Measurements from ENCODE around the gene SYNJ2. TPM values are rescaled to one million over a fixed set of nuclear protein-coding genes. Genes with fewer than 3 reads are reported as not detected.

Gene SYNJ2
- total RNA-seq, 1 experiment from 2014 or later: 70.0 TPM

DNA sequence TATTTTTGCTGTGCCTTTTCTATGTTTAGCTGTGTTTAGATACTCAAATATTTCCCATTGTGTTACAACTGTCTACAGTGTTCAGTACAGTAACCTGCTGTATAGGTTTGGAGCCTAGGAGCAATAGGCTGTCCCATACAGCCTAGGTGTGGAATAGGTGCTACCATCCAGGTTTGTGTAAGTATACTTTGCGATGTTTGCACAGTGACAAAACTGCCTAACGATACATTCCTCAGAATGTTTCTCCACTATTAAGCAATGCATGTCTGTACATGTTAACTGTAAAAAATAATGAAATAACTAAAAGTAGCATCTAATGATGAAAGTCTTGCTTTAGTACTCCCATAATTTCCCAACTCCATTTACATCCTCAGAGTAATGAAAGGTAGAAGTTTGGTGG lies 140.4 kb downstream of the SYNJ2 start:
- H3K27ac ChIP-seq (ENCODE audit: low read length): no peak overlapping the region
- H3K27me3 ChIP-seq (ENCODE audit: control insufficient read depth, insufficient read depth, low read length): no peaks in the 10 kb centered on the region
- no peak for ATAC-seq
- no peaks in the 10 kb centered on the region for H3K36me3 ChIP-seq (ENCODE audit: control insufficient read depth, insufficient read depth, low read length)
- no peak overlapping the region for H3K4me3 ChIP-seq (ENCODE audit: low read depth in 2 of 2, low read length in 2 of 2)
- H3K9me3 ChIP-seq (ENCODE audit: control insufficient read depth, insufficient read depth, low read depth, low read length): no peaks in the 10 kb centered on the region
- no peaks in the 10 kb centered on the region for H3K4me1 ChIP-seq (ENCODE audit: control insufficient read depth, insufficient read depth, low read length)
- DNase-seq (ENCODE audit: low read depth, low spot score): no peak
- no TSS peak for BruUV-seq (replicated peaks)
- ChIA-PET CTCF (interaction anchor here (1.6 kb wide), 1 partner anchor 10 kb away, joined by 6 read pairs; no protein-coding TSS in a partner anchor), POLR2A (no interaction called here)
- TF ChIP-seq POLR2AphosphoS5 (IDR thresholded peaks at IDR 0.05; ENCODE audit: low read depth, low read length) (no peak), TCF7L2 (IDR thresholded peaks at IDR 0.05; ENCODE audit: low read depth, low read length) (no peak), SIN3A (IDR thresholded peaks at IDR 0.05; ENCODE audit: borderline replicate concordance, insufficient read depth, low read depth, low read length) (no peak)
- TF ChIP-seq, protein P1, sequence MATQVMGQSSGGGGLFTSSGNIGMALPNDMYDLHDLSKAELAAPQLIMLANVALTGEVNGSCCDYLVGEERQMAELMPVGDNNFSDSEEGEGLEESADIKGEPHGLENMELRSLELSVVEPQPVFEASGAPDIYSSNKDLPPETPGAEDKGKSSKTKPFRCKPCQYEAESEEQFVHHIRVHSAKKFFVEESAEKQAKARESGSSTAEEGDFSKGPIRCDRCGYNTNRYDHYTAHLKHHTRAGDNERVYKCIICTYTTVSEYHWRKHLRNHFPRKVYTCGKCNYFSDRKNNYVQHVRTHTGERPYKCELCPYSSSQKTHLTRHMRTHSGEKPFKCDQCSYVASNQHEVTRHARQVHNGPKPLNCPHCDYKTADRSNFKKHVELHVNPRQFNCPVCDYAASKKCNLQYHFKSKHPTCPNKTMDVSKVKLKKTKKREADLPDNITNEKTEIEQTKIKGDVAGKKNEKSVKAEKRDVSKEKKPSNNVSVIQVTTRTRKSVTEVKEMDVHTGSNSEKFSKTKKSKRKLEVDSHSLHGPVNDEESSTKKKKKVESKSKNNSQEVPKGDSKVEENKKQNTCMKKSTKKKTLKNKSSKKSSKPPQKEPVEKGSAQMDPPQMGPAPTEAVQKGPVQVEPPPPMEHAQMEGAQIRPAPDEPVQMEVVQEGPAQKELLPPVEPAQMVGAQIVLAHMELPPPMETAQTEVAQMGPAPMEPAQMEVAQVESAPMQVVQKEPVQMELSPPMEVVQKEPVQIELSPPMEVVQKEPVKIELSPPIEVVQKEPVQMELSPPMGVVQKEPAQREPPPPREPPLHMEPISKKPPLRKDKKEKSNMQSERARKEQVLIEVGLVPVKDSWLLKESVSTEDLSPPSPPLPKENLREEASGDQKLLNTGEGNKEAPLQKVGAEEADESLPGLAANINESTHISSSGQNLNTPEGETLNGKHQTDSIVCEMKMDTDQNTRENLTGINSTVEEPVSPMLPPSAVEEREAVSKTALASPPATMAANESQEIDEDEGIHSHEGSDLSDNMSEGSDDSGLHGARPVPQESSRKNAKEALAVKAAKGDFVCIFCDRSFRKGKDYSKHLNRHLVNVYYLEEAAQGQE (IDR thresholded peaks at IDR 0.05; ENCODE audit: insufficient read depth in 1 of 2, low read depth in 2 of 2, low read length in 1 of 2): no peak
- TF ChIP-seq, protein P2, sequence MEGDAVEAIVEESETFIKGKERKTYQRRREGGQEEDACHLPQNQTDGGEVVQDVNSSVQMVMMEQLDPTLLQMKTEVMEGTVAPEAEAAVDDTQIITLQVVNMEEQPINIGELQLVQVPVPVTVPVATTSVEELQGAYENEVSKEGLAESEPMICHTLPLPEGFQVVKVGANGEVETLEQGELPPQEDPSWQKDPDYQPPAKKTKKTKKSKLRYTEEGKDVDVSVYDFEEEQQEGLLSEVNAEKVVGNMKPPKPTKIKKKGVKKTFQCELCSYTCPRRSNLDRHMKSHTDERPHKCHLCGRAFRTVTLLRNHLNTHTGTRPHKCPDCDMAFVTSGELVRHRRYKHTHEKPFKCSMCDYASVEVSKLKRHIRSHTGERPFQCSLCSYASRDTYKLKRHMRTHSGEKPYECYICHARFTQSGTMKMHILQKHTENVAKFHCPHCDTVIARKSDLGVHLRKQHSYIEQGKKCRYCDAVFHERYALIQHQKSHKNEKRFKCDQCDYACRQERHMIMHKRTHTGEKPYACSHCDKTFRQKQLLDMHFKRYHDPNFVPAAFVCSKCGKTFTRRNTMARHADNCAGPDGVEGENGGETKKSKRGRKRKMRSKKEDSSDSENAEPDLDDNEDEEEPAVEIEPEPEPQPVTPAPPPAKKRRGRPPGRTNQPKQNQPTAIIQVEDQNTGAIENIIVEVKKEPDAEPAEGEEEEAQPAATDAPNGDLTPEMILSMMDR (IDR thresholded peaks at IDR 0.05): no peak
- intact Hi-C loops (cut with micrococcal nuclease; ENCODE audit: unreplicated experiment) (no loop called here), in situ Hi-C loops (cut with HindIII; ENCODE audit: low pct_unique_long_range_greater_than_20kb, low sequenced_read_pairs) (no loop called here)

DNA sequence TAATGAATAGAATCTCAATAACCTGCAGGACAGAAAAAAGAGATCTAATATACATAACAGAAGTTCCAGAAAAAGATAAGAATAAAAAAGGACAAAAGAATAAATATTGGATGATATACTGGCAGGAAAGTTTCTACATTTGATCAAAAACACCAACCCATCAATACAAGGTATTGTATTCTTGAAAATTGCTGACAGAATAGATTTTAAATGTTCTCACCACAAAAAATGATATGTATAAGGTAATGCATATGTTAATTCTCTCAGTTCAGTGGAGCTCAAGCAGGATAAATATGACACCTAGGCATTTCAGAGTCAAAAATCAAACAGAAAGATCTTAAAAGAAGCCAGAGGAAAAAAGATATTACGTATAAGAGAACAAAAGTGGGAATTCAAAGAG lies 142.6 kb downstream of the SYNJ2 start:
- no peaks in the 10 kb centered on the region for H3K9me3 ChIP-seq (ENCODE audit: control insufficient read depth, insufficient read depth, low read depth, low read length)
- ChIA-PET CTCF (no interaction called here), POLR2A (interaction anchor here (0.5 kb wide), 1 partner anchor 48 kb away, joined by 3 read pairs; no protein-coding TSS in a partner anchor)
- in situ Hi-C loops (cut with HindIII; ENCODE audit: low pct_unique_long_range_greater_than_20kb, low sequenced_read_pairs) (no loop called here), intact Hi-C loops (cut with micrococcal nuclease; ENCODE audit: unreplicated experiment) (no loop called here)
- ATAC-seq (no peak), DNase-seq (ENCODE audit: low read depth, low spot score) (no peak)
- BruUV-seq (replicated peaks): no TSS peak
- no peaks in the 10 kb centered on the region for H3K36me3 ChIP-seq (ENCODE audit: control insufficient read depth, insufficient read depth, low read length)
- no peak overlapping the region for H3K4me3 ChIP-seq (ENCODE audit: low read depth in 2 of 2, low read length in 2 of 2)
- no peaks in the 10 kb centered on the region for H3K4me1 ChIP-seq (ENCODE audit: control insufficient read depth, insufficient read depth, low read length)
- H3K27ac ChIP-seq (ENCODE audit: low read length): no peak overlapping the region
- H3K27me3 ChIP-seq (ENCODE audit: control insufficient read depth, insufficient read depth, low read length): no peaks in the 10 kb centered on the region
- no peak for TF ChIP-seq TCF7L2 (IDR thresholded peaks at IDR 0.05; ENCODE audit: low read depth, low read length)
- TF ChIP-seq, protein P2 (IDR thresholded peaks at IDR 0.05): no peak
